ENCODE data around the gene MT1M. TPM values are rescaled to one million over a fixed set of nuclear protein-coding genes. Genes with fewer than 3 reads are reported as not detected.
A peak's percentile ranks its signal among the peaks of the same experiment; 100 is the strongest.

MT1M gene
- total and polyA plus RNA-seq, 4 experiments from 2014 or later, result not detected

- Mint-ChIP-seq H3K4me1 (peaks cover 3 to 15% (median 7%) of the 10 kb centered on the region in 4 donors), H3K27me3 (peaks cover 13 to 31% of the 10 kb centered on the region in 2 donors), H3K9me3 (peaks cover 0 to 5% (median 0%) of the 10 kb centered on the region in 8 donors), H3K4me3 (no peak overlapping the region), H3K27ac (no peak overlapping the region), H3K36me3 (no peaks in the 10 kb centered on the region)
- no peaks in the 10 kb centered on the region for H3K9me3 ChIP-seq (ENCODE audit: control insufficient read depth in 1 of 2, low read length in 2 of 2)
- H3K4me1 ChIP-seq (ENCODE audit: insufficient read depth, low read length), result peaks cover 7% of the 10 kb centered on the region
- H3K36me3 ChIP-seq (ENCODE audit: insufficient read depth, low read length), result no peaks in the 10 kb centered on the region
- POLR2A ChIA-PET (ENCODE audit: partially characterized antibody), result no interaction called here
- no peak for DNase-seq
- intact Hi-C loops (cut with micrococcal nuclease), result no loop called here
- H3K27ac ChIP-seq (ENCODE audit: low read depth, low read length), result no peak overlapping the region
- no peak overlapping the region for H3K4me3 ChIP-seq (ENCODE audit: low read length in 2 of 2)
- CTCF ChIA-PET (ENCODE audit: partially characterized antibody), result interaction anchor here (1.5 to 3.3 kb wide), 3 partner anchors 9 to 52 kb away, joined by 4 to 15 read pairs (median 9); no protein-coding TSS in a partner anchor
- H3K27me3 ChIP-seq (ENCODE audit: insufficient read depth, low read length), result peaks cover 15% of the 10 kb centered on the region
Measured at GRCh38 chr16:56591377-56592060, 40.9 kb upstream of the MT1M start.

GRCh38 chr16:56593573-56594291, 38.7 kb upstream of the MT1M start:
- POLR2A ChIA-PET (ENCODE audit: partially characterized antibody), result no interaction called here
- peaks cover 12 to 28% of the 10 kb centered on the region in 2 donors for H3K27me3 Mint-ChIP-seq
- no peak overlapping the region for H3K27ac ChIP-seq (ENCODE audit: low read depth, low read length)
- peaks cover 7% of the 10 kb centered on the region for H3K4me1 ChIP-seq (ENCODE audit: insufficient read depth, low read length)
- no peaks in the 10 kb centered on the region for H3K36me3 ChIP-seq (ENCODE audit: insufficient read depth, low read length)
- H3K4me3 Mint-ChIP-seq, result no peak overlapping the region
- H3K36me3 Mint-ChIP-seq, result no peaks in the 10 kb centered on the region
- H3K27me3 ChIP-seq (ENCODE audit: insufficient read depth, low read length), result peaks cover 14% of the 10 kb centered on the region
- peaks cover 2 to 14% (median 6%) of the 10 kb centered on the region in 4 donors for H3K4me1 Mint-ChIP-seq
- H3K4me3 ChIP-seq (ENCODE audit: low read length in 2 of 2), result no peak overlapping the region
- no peaks in the 10 kb centered on the region for H3K9me3 ChIP-seq (ENCODE audit: control insufficient read depth in 1 of 2, low read length in 2 of 2)
- no peak for DNase-seq
- CTCF ChIA-PET (ENCODE audit: partially characterized antibody), result interaction anchor here (3.3 kb wide), 1 partner anchor 17 kb away, joined by 15 read pairs; no protein-coding TSS in a partner anchor
- peaks cover 0 to 4% (median 0%) of the 10 kb centered on the region in 8 donors for H3K9me3 Mint-ChIP-seq
- H3K27ac Mint-ChIP-seq, result no peak overlapping the region
- intact Hi-C loops (cut with micrococcal nuclease), result no loop called here

GRCh38 chr16:56594292-56594619, 38.2 kb upstream of the MT1M start:
- Mint-ChIP-seq H3K36me3 (no peaks in the 10 kb centered on the region), H3K9me3 (peaks cover 0 to 4% (median 0%) of the 10 kb centered on the region in 8 donors), H3K4me1 (peaks cover 0 to 10% (median 4%) of the 10 kb centered on the region in 4 donors), H3K27ac (no peak overlapping the region), H3K27me3 (peaks cover 10 to 26% of the 10 kb centered on the region in 2 donors), H3K4me3 (no peak overlapping the region)
- Histone ChIP-seq H3K27ac (ENCODE audit: low read depth, low read length) (no peak overlapping the region), H3K4me1 (ENCODE audit: insufficient read depth, low read length) (peaks cover 7% of the 10 kb centered on the region), H3K36me3 (ENCODE audit: insufficient read depth, low read length) (no peaks in the 10 kb centered on the region), H3K4me3 (ENCODE audit: low read length in 2 of 2) (no peak overlapping the region), H3K9me3 (ENCODE audit: control insufficient read depth in 1 of 2, low read length in 2 of 2) (no peaks in the 10 kb centered on the region), H3K27me3 (ENCODE audit: insufficient read depth, low read length) (peaks cover 12% of the 10 kb centered on the region)
- intact Hi-C loops (cut with micrococcal nuclease), result no loop called here
- DNase-seq, result no peak
- ChIA-PET CTCF (ENCODE audit: partially characterized antibody) (interaction anchor here (3.3 kb wide), 1 partner anchor 18 kb away, joined by 15 read pairs; no protein-coding TSS in a partner anchor), POLR2A (ENCODE audit: partially characterized antibody) (no interaction called here)

DNA sequence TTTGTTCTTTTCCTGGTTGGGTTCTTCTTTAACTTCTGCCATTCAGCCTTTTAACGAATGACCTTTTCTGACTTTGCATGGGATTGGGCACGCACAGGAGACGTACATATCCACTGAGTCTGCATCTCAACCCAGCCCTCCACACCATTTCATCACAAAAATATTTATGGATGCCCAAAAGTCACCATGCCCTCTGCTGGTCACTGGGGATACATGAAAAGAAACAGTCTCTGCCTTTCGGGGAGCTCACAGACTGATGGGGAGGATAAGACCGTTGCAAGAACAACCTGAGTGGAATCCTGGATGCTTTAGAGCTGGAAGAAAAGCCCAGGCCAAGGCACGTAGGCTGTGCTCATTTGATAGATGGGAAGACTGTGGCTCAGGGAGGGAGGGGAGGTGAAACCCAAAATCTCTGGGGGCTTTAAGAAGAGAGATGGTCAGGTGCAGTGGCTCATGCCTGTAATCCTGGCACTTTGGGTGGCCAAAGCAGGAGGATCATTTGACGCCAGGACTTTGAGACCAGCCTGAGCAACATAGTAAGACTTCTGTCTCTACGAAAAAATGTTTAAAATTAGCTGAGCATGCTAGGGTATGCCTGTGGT, 32.0 kb upstream of the MT1M start:
- peaks cover 0 to 7% (median 6%) of the 10 kb centered on the region in 4 donors for H3K4me1 Mint-ChIP-seq
- Histone ChIP-seq H3K4me1 (ENCODE audit: insufficient read depth, low read length) (no peaks in the 10 kb centered on the region), H3K36me3 (ENCODE audit: insufficient read depth, low read length) (no peaks in the 10 kb centered on the region), H3K4me3 (ENCODE audit: low read length in 2 of 2) (no peak overlapping the region), H3K27ac (ENCODE audit: low read depth, low read length) (no peak overlapping the region), H3K27me3 (ENCODE audit: insufficient read depth, low read length) (no peaks in the 10 kb centered on the region), H3K9me3 (ENCODE audit: control insufficient read depth in 1 of 2, low read length in 2 of 2) (no peaks in the 10 kb centered on the region)
- peak overlapping the region in 3 of 7 donors; percentile 37 to 80 (median 66) for H3K27ac Mint-ChIP-seq
- no peak overlapping the region for H3K4me3 Mint-ChIP-seq
- no peaks in the 10 kb centered on the region for H3K9me3 Mint-ChIP-seq
- POLR2A ChIA-PET (ENCODE audit: partially characterized antibody), result interaction anchor here (0.5 to 1.7 kb wide), 4 partner anchors 9 to 82 kb away, joined by 3 to 5 read pairs (median 3); partner anchors contain the start of gene MT1X
- H3K36me3 Mint-ChIP-seq, result no peaks in the 10 kb centered on the region
- intact Hi-C loops (cut with micrococcal nuclease), result loop anchor here (1.0 kb wide), 1 partner anchor 86 kb away; no protein-coding TSS in a partner anchor
- CTCF ChIA-PET (ENCODE audit: partially characterized antibody), result interaction anchor here (0.6 to 4.3 kb wide), 15 partner anchors 8 to 375 kb away, joined by 3 to 22 read pairs (median 5); no protein-coding TSS in a partner anchor
- H3K27me3 Mint-ChIP-seq, result peaks cover 6 to 12% of the 10 kb centered on the region in 2 donors
- DNase-seq, result peak in 4 of 5 donors; percentile 38 to 43 (median 41)

DNA sequence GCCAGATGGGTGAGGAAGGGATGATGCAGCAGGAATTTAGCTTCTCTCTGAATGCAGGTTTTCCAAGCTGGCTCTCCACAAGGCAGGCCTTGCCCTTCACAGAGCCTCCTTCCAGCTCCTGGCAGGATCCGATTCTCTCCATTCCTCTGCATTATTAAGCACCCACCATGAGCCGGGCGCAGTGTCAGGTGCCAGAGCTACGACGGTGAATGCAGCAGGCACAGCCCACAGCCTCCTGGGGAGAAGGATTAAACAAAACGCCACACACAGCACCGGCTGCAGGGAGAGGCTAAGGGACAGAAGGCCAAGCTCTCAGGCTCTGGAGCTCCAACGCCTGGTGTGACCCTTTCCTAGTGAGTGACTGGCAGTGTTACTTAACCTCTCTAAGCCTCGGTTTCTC, 31.1 kb upstream of the MT1M start:
- Mint-ChIP-seq H3K4me1 (peaks cover 0 to 7% (median 6%) of the 10 kb centered on the region in 4 donors), H3K4me3 (no peak overlapping the region), H3K27ac (no peak overlapping the region), H3K36me3 (no peaks in the 10 kb centered on the region), H3K9me3 (no peaks in the 10 kb centered on the region), H3K27me3 (peaks cover 6 to 12% of the 10 kb centered on the region in 2 donors)
- POLR2A ChIA-PET (ENCODE audit: partially characterized antibody), result interaction anchor here (1.3 to 1.7 kb wide), 2 partner anchors 11 to 81 kb away, joined by 3 to 5 read pairs; partner anchors contain the start of gene MT1X
- Histone ChIP-seq H3K4me1 (ENCODE audit: insufficient read depth, low read length) (no peaks in the 10 kb centered on the region), H3K9me3 (ENCODE audit: control insufficient read depth in 1 of 2, low read length in 2 of 2) (no peaks in the 10 kb centered on the region), H3K36me3 (ENCODE audit: insufficient read depth, low read length) (no peaks in the 10 kb centered on the region), H3K4me3 (ENCODE audit: low read length in 2 of 2) (no peak overlapping the region), H3K27ac (ENCODE audit: low read depth, low read length) (no peak overlapping the region), H3K27me3 (ENCODE audit: insufficient read depth, low read length) (no peaks in the 10 kb centered on the region)
- CTCF ChIA-PET (ENCODE audit: partially characterized antibody), result interaction anchor here (0.7 to 4.3 kb wide), 13 partner anchors 8 to 100 kb away, joined by 3 to 22 read pairs (median 5); no protein-coding TSS in a partner anchor
- no peak for DNase-seq
- intact Hi-C loops (cut with micrococcal nuclease), result no loop called here

GRCh38 chr16:56603589-56603988, 28.9 kb upstream of the MT1M start:
- Mint-ChIP-seq H3K9me3 (no peaks in the 10 kb centered on the region), H3K36me3 (peaks cover 0 to under 1% of the 10 kb centered on the region in 2 donors), H3K27ac (no peak overlapping the region), H3K4me3 (no peak overlapping the region), H3K4me1 (peaks cover 12 to 24% (median 21%) of the 10 kb centered on the region in 4 donors), H3K27me3 (peaks cover 6 to 9% of the 10 kb centered on the region in 2 donors)
- Histone ChIP-seq H3K27ac (ENCODE audit: low read depth, low read length) (no peak overlapping the region), H3K27me3 (ENCODE audit: insufficient read depth, low read length) (no peaks in the 10 kb centered on the region), H3K36me3 (ENCODE audit: insufficient read depth, low read length) (no peaks in the 10 kb centered on the region), H3K4me3 (ENCODE audit: low read length in 2 of 2) (no peak overlapping the region), H3K4me1 (ENCODE audit: insufficient read depth, low read length) (peaks cover 16% of the 10 kb centered on the region), H3K9me3 (ENCODE audit: control insufficient read depth in 1 of 2, low read length in 2 of 2) (no peaks in the 10 kb centered on the region)
- DNase-seq, result peak in 1 of 5 donors; percentile 27
- POLR2A ChIA-PET (ENCODE audit: partially characterized antibody), result no interaction called here
- CTCF ChIA-PET (ENCODE audit: partially characterized antibody), result interaction anchor here (0.9 to 4.3 kb wide), 9 partner anchors 16 to 98 kb away, joined by 3 to 37 read pairs (median 3); no protein-coding TSS in a partner anchor
- intact Hi-C loops (cut with micrococcal nuclease), result no loop called here

Measured in CD4-positive, alpha-beta memory T cell (primary cell).